Skeletal muscle cell (primary cell): ENCODE measurements around the gene AMZ1.

Experiments
- DNase-seq: peaks from one replicate; pipeline ENCODE4 v3.0.0-alpha.2; 2010; ENCODE audit warnings: low read depth
- H3K4me3 ChIP-seq: 2 replicates; pipeline ENCODE4 v1.5.1; 2011; ENCODE audit warnings: low read depth, mild to moderate bottlenecking, control low read depth, low read length, moderate library complexity

Gene AMZ1

DNA sequence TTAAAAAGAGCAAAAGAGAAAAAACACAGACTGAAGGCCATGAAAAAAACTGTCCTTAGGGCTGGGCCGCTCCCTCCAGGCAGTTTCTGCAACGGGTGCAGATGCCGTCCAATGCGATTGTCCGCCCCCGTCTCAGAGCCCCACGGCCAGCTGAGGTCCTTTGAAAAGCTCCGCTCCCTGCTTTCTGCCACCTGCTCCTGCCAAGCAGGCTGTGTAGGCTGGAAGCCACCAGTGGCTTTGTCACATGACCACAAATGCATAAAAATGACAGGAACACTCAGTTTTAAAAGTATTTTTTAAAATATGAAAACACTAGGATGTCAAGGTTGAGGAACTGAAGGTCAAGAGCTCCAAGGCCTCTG lies 71.7 kb downstream of the AMZ1 start:
- H3K4me3 ChIP-seq = no peak overlapping the region
- DNase-seq = no peak

DNA sequence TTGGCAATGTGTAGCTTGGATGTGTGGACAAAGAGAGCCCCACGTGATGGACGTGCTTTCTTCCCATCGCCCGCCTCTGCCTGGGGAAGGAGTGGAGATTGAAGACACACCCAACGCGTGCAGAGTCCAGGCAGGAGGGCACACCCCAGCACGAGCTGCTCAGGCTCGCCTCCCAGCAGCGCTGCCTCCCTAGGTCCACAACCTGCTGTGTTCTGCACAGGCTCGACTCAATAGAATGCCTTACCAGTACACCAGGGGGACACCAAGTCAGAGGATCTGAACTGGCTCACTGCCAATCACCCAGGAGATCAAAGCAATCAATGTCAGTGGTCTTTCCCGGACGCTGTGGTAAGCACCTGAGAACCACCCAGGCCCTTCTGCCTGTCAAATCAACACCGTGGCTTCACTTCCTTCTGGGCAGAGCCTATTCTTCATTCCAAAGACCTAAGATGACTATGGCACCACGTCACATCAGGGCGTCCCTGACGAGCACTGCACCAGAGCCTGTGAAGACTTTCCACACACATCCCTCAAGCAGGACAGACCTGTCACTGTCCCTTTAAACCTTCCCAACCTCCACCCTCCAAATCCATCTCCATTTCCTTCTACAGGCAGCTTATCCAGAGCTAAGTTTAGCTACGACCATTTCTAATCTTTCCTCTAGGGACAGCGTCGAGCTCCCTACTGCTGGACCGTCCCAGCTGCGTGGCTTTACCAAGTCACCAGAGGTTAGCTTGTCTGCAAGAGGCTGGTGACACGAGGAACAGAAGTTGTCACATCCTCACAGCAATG lies 72.3 kb downstream of the AMZ1 start:
- no peak for DNase-seq
- H3K4me3 ChIP-seq = no peak overlapping the region

DNA sequence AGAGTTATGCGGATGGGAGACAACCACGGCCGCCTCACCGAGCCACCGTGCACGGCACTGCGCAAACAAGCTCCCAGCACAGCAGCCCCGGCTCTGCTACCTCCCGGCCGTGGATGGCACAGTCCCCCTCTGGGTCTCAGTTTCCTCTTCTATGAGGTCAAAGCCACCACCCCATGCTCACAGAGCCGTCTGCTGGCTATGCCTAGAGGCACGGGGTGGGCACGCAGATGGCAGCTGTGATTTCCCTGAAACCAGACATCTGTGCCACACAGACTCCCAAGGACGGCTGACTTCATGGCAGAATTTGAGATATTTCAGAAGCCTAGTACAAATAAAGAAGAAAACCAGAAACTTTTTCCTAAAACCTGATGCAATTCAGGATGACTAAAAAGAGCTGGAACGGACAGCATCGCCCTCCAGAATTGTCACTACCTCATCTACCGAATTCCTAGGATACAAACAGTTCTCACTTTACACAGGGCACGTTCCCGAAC lies 73.2 kb downstream of the AMZ1 start:
- no peak for DNase-seq
- H3K4me3 ChIP-seq = no peak overlapping the region

DNA sequence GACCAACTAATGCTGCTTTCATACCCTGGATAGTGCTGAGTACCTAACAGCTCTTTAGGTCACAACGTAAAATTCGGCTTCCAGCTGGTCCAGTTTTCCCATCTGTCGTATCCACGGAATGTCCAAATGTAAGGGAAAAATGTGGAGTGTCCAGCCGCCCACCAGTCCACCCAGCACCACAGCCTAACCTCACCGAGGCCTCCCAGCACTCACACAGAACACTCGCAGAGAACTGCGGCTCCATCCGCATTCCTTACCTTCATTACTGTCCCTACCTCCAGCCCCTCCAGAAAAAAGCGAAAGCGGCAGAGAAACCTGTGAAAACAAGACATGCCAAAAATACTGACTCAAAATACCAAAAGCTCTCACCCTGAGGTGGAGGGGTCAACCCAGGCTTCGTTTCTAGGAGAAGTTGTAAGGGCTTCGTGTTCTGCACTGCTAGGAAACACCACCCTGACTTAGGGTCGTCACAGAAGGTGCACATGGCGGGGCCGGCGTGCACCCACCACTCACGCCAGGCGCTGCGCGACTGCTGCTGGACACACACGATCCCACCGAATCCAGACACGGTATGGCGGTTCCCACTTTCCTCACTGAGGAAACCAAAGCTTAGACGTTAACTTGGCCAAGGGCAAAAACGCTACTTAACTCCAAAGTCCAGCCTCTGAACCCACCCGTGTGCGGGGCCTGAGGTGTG lies 73.9 kb downstream of the AMZ1 start:
- no peak overlapping the region for H3K4me3 ChIP-seq
- no peak for DNase-seq

DNA sequence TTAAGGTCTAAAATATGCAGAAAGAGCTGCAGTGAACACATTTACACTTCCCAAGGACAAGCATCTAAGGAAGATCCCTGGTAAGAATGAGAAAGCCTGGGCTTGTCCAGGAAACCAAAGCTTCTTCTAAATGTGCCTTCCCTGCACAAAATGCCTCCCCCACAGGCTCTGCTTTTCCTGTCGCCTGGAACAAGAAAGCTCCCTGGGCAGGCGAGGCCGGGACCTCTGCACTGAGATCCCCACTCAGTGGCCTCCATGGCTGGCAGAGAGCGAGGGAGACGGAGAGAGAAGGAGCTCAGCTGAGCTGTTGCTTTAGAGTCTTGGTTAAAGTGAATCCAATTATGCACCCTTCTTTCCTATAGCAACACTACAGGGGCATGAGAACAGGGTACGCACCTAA lies 75.6 kb downstream of the AMZ1 start:
- H3K4me3 ChIP-seq = no peak overlapping the region
- no peak for DNase-seq

DNA sequence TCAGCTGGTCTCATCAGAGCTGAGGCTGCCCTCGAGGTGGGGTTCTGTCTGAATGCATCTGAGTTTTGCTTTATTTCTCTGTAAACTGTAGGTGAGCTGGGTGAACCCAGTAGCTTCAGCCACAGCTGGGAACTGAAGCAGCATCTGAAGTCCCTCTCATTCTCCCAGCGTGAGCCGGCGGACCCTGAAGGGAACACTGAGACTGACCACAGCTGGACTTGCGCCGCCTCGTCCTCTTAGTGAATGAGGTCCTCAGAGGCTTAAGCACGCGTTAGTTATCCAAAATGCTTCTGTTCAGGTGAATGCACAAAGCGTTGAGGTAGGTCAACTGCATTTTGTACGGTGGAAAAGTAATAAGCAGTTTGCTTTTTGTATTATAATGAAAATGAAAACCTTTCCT lies 76.6 kb downstream of the AMZ1 start:
- no peak overlapping the region for H3K4me3 ChIP-seq
- DNase-seq = no peak
